HT1080 (cell line): ENCODE measurements around the gene GTPBP8. TPM values are rescaled to one million over a fixed set of nuclear protein-coding genes. Genes with fewer than 3 reads are reported as not detected.

Experiments
- DNase-seq: peaks from one replicate; pipeline ENCODE4 v3.0.0-alpha.2; 2015; ENCODE audit warnings: low read depth
- polyA plus RNA-seq, 2 experiments: library from polyadenylated mRNA; depleted of rRNA; stranded (reverse); fragments of >200 nt; gene quantifications; 2 replicates each; pipeline ENCODE4 v1.2.3, GENCODE V29; 2015
- total RNA-seq: library from RNA; depleted of rRNA; stranded (reverse); fragments of >200 nt; shearing (Covaris generic); gene quantifications from 2 replicates; pipeline ENCODE4 v1.2.3, GENCODE V29; 2014; rRNA removed

The GTPBP8 gene
- total RNA-seq, result 59.5 and 63.1 TPM in 2 replicates
- polyA plus RNA-seq (2015; cell fraction: cytosol; rRNA removed), result 28.7 and 33.0 TPM in 2 replicates
- 20.3 and 24.2 TPM in 2 replicates for polyA plus RNA-seq (2015; cell fraction: nucleus; rRNA removed)

- DNase-seq, result peak; percentile 90
These were observed at the start of gene GTPBP8 for GRCh38 chr3:112990672-112991602. Gene GTPBP8 (plus strand): TSS chr3:112990984. CDS start chr3:112991000, 16 bp downstream.

GRCh38 chr3:112948346-112948838 is 42.4 kb upstream of the GTPBP8 start:
- DNase-seq, result no peak

GRCh38 chr3:112956351-112956750 is 34.4 kb upstream of the GTPBP8 start:
- no peak for DNase-seq

- no peak for DNase-seq
These were observed 31.8 kb upstream of the GTPBP8 start for GRCh38 chr3:112958811-112959560.

- DNase-seq, result no peak
These were observed 27.1 kb upstream of the GTPBP8 start for GRCh38 chr3:112963683-112964082.

- DNase-seq, result no peak
These were observed 25.1 kb upstream of the GTPBP8 start for GRCh38 chr3:112965656-112966055.

GRCh38 chr3:112966633-112967032 is 24.2 kb upstream of the GTPBP8 start:
- DNase-seq, result no peak

- no peak for DNase-seq
These were observed 23.4 kb upstream of the GTPBP8 start for GRCh38 chr3:112967425-112967824.

- no peak for DNase-seq
These were observed 23.0 kb upstream of the GTPBP8 start for GRCh38 chr3:112967828-112968227.

- DNase-seq, result no peak
These were observed 18.6 kb upstream of the GTPBP8 start for GRCh38 chr3:112972158-112972557.

GRCh38 chr3:112973325-112974177 is 17.2 kb upstream of the GTPBP8 start:
- no peak for DNase-seq

GRCh38 chr3:112974178-112974517 is 16.6 kb upstream of the GTPBP8 start:
- DNase-seq, result no peak

GRCh38 chr3:112974894-112975293 is 15.9 kb upstream of the GTPBP8 start, which contains the start of gene CD200R1:
Gene CD200R1 (minus strand): TSS chr3:112975103. CDS start chr3:112974857, 246 bp downstream.
- no peak for DNase-seq

GRCh38 chr3:112976001-112976400 is 14.8 kb upstream of the GTPBP8 start:
- no peak for DNase-seq

- DNase-seq, result no peak
These were observed 13.8 kb upstream of the GTPBP8 start for GRCh38 chr3:112976953-112977352.

GRCh38 chr3:112979244-112979832 is 11.4 kb upstream of the GTPBP8 start:
- peak; percentile 26 for DNase-seq

GRCh38 chr3:112980080-112980479 is 10.7 kb upstream of the GTPBP8 start:
- no peak for DNase-seq

- DNase-seq, result no peak
These were observed 8.1 kb upstream of the GTPBP8 start for GRCh38 chr3:112982710-112983109.

GRCh38 chr3:112984485-112984884 is 6.3 kb upstream of the GTPBP8 start:
- no peak for DNase-seq

- DNase-seq, result no peak
These were observed 3.0 kb upstream of the GTPBP8 start for GRCh38 chr3:112987710-112988334.
